GM21515 (cell line): ENCODE data around the gene OAF.

Experiments used
- ATAC-seq: cut with Tn5 transposase; IDR thresholded peaks from one replicate; pipeline ENCODE4 v1.9.1; 2021; ENCODE audit not compliant: unreplicated experiment

The OAF gene

DNA sequence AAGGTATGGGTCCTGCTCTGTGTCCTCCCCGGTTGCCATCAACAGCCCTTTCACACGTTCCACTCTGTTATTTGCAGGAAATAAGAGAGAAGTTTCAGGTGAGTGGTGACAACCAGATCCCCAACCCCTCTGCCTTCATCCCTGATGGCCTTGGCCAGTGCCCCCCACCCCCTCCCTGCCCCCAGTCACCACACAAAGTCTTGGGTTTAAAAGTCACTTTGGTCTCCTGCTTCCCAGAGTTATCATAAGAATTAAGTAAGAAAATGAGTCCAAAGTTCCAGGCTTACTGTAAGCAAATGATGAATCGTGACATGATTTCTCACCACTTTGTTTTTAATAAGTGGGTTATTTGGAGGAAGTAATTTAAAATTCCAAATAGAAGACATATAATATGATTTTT is 9.2 kb upstream of the OAF start:
- no peak for ATAC-seq

DNA sequence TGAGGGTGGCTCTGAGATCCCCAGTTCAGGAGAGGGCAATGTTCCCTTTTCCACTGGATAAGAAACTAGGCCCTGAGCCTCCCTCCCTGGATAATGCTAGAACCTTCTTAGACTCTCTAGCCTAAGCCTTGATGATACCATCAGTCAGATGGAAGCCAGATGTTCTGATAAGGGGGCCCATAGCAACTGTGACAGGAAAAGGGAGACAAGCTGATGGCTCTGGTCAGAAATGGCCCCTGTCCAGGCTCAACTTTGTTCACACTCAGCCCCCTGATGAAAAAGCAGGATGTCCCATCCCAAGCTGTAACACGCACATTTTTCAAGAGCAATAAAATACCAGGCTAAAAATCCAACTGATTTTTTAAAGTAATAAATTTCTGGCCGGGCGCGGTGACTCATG is 7.2 kb upstream of the OAF start:
- ATAC-seq = no peak

GRCh38 chr11:120205596-120206161 is 5.2 kb upstream of the OAF start:
- no peak for ATAC-seq

DNA sequence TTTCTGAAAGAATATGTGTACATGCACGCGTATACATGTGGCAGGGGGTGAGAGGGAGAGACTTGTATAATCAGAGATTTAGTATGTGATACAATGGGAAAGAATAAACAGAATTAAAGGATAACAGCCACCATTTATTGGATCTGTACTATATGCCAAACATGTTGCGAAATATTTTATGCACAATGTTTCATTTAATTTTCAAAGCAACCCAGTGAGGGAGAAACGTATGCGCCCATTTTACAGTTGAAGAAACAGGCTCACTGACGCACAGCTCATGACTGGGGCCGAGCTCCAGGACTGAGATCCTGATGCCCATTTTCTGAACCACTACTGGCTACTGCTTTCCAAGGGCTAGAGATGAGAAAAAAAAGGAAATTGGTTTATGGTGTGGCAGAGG is 3.3 kb upstream of the OAF start:
- no peak for ATAC-seq

- no peak for ATAC-seq
Measured at GRCh38 chr11:120208001-120208441, 2.8 kb upstream of the OAF start.

- ATAC-seq = no peak
Measured at GRCh38 chr11:120208777-120209176, 2.1 kb upstream of the OAF start.

DNA sequence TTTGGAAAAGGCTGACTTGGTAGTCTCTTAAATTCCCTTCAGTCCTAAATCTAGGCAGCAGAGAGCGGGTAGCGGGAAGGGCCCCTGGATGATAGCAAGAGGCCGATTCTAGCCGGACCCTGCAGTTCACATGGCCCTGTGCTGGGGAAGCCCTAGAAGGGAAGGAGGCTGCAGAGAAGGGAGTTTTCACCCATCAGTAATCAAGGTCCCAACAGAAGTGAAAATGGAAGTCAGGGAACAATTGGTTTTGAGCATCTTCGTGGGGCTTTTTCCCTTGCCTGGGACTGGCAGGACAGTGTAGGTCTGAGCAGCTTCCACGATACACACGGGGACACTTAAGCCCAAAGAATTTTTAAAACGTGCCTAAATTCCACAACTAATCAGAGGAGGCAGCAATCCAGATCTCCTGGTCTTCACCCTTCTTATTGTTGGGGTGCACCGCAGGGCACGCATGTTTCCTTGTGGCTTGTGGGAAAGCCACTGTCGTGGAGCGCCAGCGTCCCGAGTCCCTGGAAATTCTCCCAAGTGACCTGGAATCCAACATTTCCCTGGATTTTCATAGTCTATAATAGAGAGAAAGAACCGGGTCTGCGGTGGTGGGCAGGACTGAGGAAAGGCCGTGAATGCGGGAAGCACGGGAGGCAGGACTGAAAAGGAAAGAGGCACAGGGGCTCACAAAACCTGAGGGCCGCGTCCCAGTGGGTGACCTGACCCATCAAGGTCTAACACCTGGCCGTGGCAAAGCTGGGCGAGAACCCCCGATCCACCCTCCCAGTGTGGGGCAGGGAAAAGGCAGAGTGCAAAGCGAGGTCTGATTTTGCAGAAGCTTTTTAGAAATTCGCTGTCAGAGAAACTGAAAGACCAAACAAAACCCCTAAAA is 846 bp upstream of the OAF start:
- no peak for ATAC-seq

DNA sequence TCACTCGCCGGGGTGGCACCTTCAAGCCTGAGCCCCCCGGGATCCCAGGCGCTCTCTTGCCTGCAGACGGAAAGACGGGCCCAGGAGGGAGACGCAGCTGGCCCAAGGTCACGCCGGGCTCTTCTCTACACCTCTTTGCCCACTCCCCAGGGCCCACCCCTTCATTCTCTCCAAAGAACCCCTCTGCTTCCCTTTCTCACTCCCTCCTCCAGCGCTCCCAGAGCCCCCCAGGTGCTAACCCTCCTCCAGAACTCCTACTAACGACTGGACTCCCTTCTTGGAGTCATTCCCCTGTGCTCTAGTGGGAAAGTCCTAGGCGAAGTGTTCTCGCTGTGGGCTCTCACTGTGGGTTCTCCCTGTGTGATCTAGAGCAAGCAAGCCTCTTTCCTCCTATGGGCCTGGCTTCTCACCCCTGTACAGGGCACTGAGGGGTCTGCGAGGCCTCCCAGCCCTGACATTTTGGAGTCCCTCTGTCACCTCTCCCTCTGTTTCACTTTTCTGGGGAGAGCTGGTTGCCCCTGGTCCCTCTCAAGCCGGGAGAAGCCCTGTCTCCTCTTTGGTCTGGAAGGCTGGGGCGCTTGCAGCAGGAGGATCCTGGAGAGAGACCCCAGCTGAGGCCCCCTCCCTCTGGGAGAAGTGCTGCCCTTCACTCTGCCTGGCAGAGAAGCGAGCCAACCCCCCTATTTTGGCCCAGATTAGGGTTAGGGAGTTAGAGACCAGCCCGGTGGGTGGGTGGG is 858 bp downstream of the OAF start:
- peak; percentile 10 for ATAC-seq

DNA sequence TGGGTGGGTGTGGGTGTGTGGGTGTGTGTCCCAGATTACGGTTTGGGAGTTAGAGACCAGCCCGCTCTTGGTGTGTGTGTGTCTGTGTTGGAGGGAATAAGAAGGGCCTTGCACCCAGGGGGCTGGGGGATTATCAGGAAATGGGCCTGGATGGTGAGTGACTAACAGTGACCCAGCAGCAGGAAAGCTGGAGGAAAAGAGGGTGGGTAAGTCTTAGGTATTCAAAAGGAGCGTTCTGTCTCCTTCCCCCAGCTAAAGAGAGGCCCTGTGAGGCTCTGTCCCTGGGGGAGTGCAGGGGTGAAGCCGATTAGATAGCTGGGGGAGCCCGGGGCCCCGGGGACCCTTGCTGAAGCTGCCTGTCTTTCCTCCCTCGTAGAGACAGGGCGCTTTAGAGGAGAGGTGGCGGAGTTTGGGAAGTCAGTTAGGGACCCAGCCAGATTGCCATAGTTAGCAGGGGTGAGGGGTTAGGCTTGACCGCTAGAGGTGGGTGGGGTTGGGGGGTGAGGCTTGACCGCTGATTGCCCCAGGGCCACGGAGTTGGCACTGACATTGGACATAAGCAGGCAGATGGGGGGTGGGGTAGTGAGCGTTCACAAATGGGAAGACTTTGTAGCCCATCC is 1.5 kb downstream of the OAF start:
- ATAC-seq = no peak

- no peak for ATAC-seq
Measured at GRCh38 chr11:120212926-120213325, 2.1 kb downstream of the OAF start.

- ATAC-seq = no peak
Measured at GRCh38 chr11:120214581-120214980, 3.7 kb downstream of the OAF start.

GRCh38 chr11:120215634-120216033 is 4.8 kb downstream of the OAF start:
- no peak for ATAC-seq

GRCh38 chr11:120216426-120217102 is 5.7 kb downstream of the OAF start:
- no peak for ATAC-seq

DNA sequence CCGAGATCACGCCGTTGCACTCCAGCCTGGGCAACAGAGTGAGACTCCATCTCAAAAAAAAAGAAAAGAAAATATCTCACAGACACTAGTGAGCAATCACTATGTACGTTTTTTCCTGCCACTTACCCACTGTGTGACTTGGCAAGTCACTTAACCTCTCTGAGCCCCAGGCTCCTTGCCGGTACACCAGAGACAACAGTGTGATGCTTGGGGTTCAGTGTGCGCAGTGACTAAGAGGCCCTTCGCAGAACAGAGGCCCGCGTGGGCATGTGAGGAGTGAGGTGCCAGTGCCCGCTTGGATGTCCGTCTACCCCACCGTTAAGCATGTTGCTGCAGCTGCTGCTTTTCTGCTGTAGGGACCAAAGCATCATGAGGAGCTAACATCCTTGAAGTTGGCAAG is 6.7 kb downstream of the OAF start:
- no peak for ATAC-seq

GRCh38 chr11:120217941-120218694 is 7.3 kb downstream of the OAF start:
- no peak for ATAC-seq

GRCh38 chr11:120218695-120219033 is 7.8 kb downstream of the OAF start:
- no peak for ATAC-seq

GRCh38 chr11:120219232-120219937 is 8.6 kb downstream of the OAF start:
- ATAC-seq = no peak

DNA sequence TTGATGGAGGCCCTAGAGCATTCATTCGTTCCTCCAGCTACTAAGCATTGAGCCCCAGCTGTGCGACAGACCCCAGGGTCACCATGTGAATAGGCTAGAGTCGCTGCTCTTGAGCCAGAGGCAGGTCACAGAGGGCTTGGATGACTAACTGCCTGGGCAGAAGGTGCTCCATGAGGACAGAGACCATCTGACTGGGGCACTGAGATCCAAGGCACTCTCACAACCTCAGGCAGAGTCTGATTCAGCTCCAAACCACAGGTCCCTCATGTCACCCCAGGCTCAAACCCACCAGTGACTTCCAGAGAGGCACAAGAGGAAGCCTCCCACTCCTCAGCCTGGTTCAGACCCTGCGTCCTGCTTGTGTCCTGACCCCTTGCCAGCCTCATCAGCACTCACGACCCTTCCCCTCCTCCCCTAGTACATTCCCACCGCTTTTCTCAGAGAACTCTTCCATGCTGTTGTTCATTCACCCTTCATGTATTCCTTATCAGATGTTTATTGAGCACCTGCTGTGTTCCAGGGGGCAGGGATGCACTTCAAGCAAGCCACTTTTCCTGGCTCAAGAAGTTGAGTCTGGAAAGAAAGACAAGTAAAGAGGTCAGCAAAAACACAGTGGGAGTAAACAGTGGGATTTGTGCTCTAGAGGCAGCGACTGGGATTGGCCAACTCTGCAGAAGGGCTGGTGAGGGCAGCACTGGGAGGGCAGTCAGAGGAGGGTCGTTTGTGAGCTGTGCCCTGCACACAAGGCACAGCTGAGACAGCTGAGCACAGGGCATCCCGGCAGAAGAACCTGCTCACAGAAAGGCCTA is 9.3 kb downstream of the OAF start:
- no peak for ATAC-seq

DNA sequence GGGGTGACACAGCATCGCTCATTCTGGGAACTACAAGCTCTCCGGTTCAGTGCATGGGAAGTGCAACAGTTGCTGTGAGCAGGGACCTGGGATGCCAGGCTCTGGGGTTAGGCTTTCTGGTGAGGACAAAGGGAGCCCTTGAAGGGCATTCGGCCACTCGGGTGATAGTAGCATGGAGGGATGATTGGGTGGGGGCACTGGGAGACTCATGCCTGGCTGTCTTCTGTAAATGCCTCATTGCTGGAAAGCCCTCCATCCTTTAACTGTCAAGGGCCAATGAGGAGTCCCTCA is 9.9 kb downstream of the OAF start:
- ATAC-seq = no peak
